Thyroid gland (tissue), 4 donors: ENCODE data around the gene AP4E1.

ENCODE experiments used
- POLR2A ChIP-seq, 2 donors: fragments of 450-650 bp; IDR thresholded peaks; one replicate each; pipeline ENCODE4 v1.6.1; 2017; ENCODE audit warnings: antibody characterized with exemption in 2 of 2, mild to moderate bottlenecking in 2 of 2, moderate library complexity in 1 of 2
- TF ChIP-seq, protein P1 (sequence below), 6 experiments: fragments of 200-600 bp in 3 of 6; fragments of 450-650 bp in 3 of 6; sonication (generic) in 3 of 6; IDR thresholded peaks; one replicate each; pipeline ENCODE4 v1.5.1; 2016 to 2019; ENCODE audit warnings: antibody characterized with exemption in 6 of 6, mild to moderate bottlenecking in 2 of 6, inconsistent platforms in 1 of 6, moderate library complexity in 1 of 6

DNA sequence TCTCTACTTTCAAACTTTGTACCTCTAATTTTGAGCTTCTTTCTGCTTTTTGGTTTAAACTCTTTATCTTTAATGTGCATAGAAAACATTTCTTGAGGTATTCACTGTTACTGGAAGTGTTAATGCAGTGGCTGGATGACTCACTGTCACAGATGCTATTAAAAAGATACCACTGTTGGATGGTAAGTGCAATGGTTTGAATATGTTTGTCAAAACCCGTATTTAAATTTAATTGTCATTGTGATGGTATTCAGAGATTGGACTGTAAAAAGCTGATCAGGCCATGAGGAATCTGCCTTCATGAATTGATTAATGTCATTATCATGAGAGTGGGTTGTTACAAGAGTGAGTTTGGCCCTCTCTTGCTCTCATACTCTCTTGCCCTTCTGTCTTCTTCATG is 70.6 kb downstream of the AP4E1 start:
- TF ChIP-seq, protein P1, sequence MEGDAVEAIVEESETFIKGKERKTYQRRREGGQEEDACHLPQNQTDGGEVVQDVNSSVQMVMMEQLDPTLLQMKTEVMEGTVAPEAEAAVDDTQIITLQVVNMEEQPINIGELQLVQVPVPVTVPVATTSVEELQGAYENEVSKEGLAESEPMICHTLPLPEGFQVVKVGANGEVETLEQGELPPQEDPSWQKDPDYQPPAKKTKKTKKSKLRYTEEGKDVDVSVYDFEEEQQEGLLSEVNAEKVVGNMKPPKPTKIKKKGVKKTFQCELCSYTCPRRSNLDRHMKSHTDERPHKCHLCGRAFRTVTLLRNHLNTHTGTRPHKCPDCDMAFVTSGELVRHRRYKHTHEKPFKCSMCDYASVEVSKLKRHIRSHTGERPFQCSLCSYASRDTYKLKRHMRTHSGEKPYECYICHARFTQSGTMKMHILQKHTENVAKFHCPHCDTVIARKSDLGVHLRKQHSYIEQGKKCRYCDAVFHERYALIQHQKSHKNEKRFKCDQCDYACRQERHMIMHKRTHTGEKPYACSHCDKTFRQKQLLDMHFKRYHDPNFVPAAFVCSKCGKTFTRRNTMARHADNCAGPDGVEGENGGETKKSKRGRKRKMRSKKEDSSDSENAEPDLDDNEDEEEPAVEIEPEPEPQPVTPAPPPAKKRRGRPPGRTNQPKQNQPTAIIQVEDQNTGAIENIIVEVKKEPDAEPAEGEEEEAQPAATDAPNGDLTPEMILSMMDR (IDR thresholded peaks at IDR 0.05) = no peak
- no peak for TF ChIP-seq POLR2A (IDR thresholded peaks at IDR 0.05)
